ENCODE measurements around the gene PIGS.

The PIGS gene

GRCh38 chr17:28598389-28598788, 27.1 kb upstream of the PIGS start:
- peak overlapping the region; percentile 19 for H2AFZ ChIP-seq (ENCODE audit: low read depth, low read length)
- H3K4me2 ChIP-seq (ENCODE audit: low read length, poor library complexity, severe bottlenecking) = peak overlapping the region; percentile 99
- peaks cover 0 to under 1% of the 10 kb centered on the region in 2 experiments for H3K36me3 ChIP-seq (ENCODE audit: control insufficient read depth in 1 of 2, insufficient read depth in 2 of 2, low read depth in 1 of 2, low read length in 2 of 2)
- H3K9ac ChIP-seq (ENCODE audit: low read length) = peak overlapping the region; percentile 97
- no peak overlapping the region for H3K14ac ChIP-seq (ENCODE audit: low read length in 2 of 2)
- H2AK5ac ChIP-seq (ENCODE audit: low read length, severe bottlenecking) = no peak overlapping the region
- H3K18ac ChIP-seq (ENCODE audit: low read depth in 1 of 2, low read length in 2 of 2) = no peak overlapping the region
- H3K4ac ChIP-seq (ENCODE audit: low read depth in 1 of 2, low read length in 2 of 2) = peak overlapping the region in 1 of 2 experiments; percentile 51
- H3K4me3 ChIP-seq (ENCODE audit: insufficient read depth in 1 of 2, low read depth in 1 of 2, low read length in 2 of 2) = peak overlapping the region; percentile 61 to 95
- no peaks in the 10 kb centered on the region for H3K9me3 ChIP-seq (ENCODE audit: control insufficient read depth, low read length)
- H4K91ac ChIP-seq (ENCODE audit: low read length) = no peak overlapping the region
- H2BK120ac ChIP-seq (ENCODE audit: low read depth, low read length) = no peak overlapping the region
- H2BK15ac ChIP-seq (ENCODE audit: low read depth, poor library complexity, severe bottlenecking) = no peak overlapping the region
- H3K23ac ChIP-seq (ENCODE audit: low read length in 2 of 2) = no peak overlapping the region
- H2BK5ac ChIP-seq (ENCODE audit: low read depth, low read length, poor library complexity, severe bottlenecking) = no peak overlapping the region
- WGBS = 4% methylated on average over 16 of the region's 17 CpGs
- peaks cover 10% of the 10 kb centered on the region for H3K4me1 ChIP-seq (ENCODE audit: control insufficient read depth, insufficient read depth, low read depth, low read length)
- DNase-seq = no peak
- H2BK12ac ChIP-seq (ENCODE audit: low read length in 2 of 2) = no peak overlapping the region
- H3K27me3 ChIP-seq (ENCODE audit: control insufficient read depth in 1 of 2, insufficient read depth in 1 of 2, low read length in 2 of 2) = no peaks in the 10 kb centered on the region
- H3K79me1 ChIP-seq (replicated peaks; ENCODE audit: low read length, poor library complexity, severe bottlenecking) = peaks cover 4% of the 10 kb centered on the region
- no peak overlapping the region for H3K27ac ChIP-seq (ENCODE audit: low read length, poor library complexity, severe bottlenecking)
- H4K8ac ChIP-seq (ENCODE audit: low read length) = peak overlapping the region; percentile 63

GRCh38 chr17:28597606-28598383, 26.5 kb upstream of the PIGS start:
- Histone ChIP-seq H2AK5ac (ENCODE audit: low read length, severe bottlenecking) (no peak overlapping the region), H2BK5ac (ENCODE audit: low read depth, low read length, poor library complexity, severe bottlenecking) (no peak overlapping the region), H3K18ac (ENCODE audit: low read depth in 1 of 2, low read length in 2 of 2) (no peak overlapping the region), H3K4me2 (ENCODE audit: low read length, poor library complexity, severe bottlenecking) (peak overlapping the region; percentile 99), H2BK15ac (ENCODE audit: low read depth, poor library complexity, severe bottlenecking) (no peak overlapping the region), H3K27me3 (ENCODE audit: control insufficient read depth in 1 of 2, insufficient read depth in 1 of 2, low read length in 2 of 2) (no peaks in the 10 kb centered on the region), H3K9ac (ENCODE audit: low read length) (peak overlapping the region; percentile 97), H2BK12ac (ENCODE audit: low read length in 2 of 2) (no peak overlapping the region), H3K9me3 (ENCODE audit: control insufficient read depth, low read length) (no peaks in the 10 kb centered on the region), H4K91ac (ENCODE audit: low read length) (no peak overlapping the region), H3K27ac (ENCODE audit: low read length, poor library complexity, severe bottlenecking) (no peak overlapping the region), H3K4ac (ENCODE audit: low read depth in 1 of 2, low read length in 2 of 2) (no peak overlapping the region), H3K4me1 (ENCODE audit: control insufficient read depth, insufficient read depth, low read depth, low read length) (peaks cover 10% of the 10 kb centered on the region), H4K8ac (ENCODE audit: low read length) (no peak overlapping the region), H3K79me1 (replicated peaks; ENCODE audit: low read length, poor library complexity, severe bottlenecking) (peaks cover 6% of the 10 kb centered on the region), H3K36me3 (ENCODE audit: control insufficient read depth in 1 of 2, insufficient read depth in 2 of 2, low read depth in 1 of 2, low read length in 2 of 2) (peaks cover 0 to 7% of the 10 kb centered on the region in 2 experiments), H2AFZ (ENCODE audit: low read depth, low read length) (no peak overlapping the region), H2BK120ac (ENCODE audit: low read depth, low read length) (no peak overlapping the region), H3K23ac (ENCODE audit: low read length in 2 of 2) (no peak overlapping the region), H3K14ac (ENCODE audit: low read length in 2 of 2) (no peak overlapping the region), H3K4me3 (ENCODE audit: insufficient read depth in 1 of 2, low read depth in 1 of 2, low read length in 2 of 2) (peak overlapping the region in 1 of 2 experiments; percentile 95)
- no peak for DNase-seq
- WGBS = no CpG with 5 or more reads among the region's 5 CpGs

- no peak overlapping the region for H2BK12ac ChIP-seq (ENCODE audit: low read length in 2 of 2)
- H3K27me3 ChIP-seq (ENCODE audit: control insufficient read depth in 1 of 2, insufficient read depth in 1 of 2, low read length in 2 of 2) = no peaks in the 10 kb centered on the region
- 98% methylated on average over 4 of the region's 4 CpGs for WGBS
- no peak for DNase-seq
- H4K91ac ChIP-seq (ENCODE audit: low read length) = no peak overlapping the region
- peaks cover 22% of the 10 kb centered on the region for H3K79me1 ChIP-seq (replicated peaks; ENCODE audit: low read length, poor library complexity, severe bottlenecking)
- H2AFZ ChIP-seq (ENCODE audit: low read depth, low read length) = no peak overlapping the region
- H3K18ac ChIP-seq (ENCODE audit: low read depth in 1 of 2, low read length in 2 of 2) = no peak overlapping the region
- peaks cover 1% of the 10 kb centered on the region for H3K4me1 ChIP-seq (ENCODE audit: control insufficient read depth, insufficient read depth, low read depth, low read length)
- H2AK5ac ChIP-seq (ENCODE audit: low read length, severe bottlenecking) = no peak overlapping the region
- no peak overlapping the region for H3K9ac ChIP-seq (ENCODE audit: low read length)
- no peak overlapping the region for H3K4me2 ChIP-seq (ENCODE audit: low read length, poor library complexity, severe bottlenecking)
- H3K4ac ChIP-seq (ENCODE audit: low read depth in 1 of 2, low read length in 2 of 2) = no peak overlapping the region
- no peak overlapping the region for H3K23ac ChIP-seq (ENCODE audit: low read length in 2 of 2)
- no peak overlapping the region for H2BK15ac ChIP-seq (ENCODE audit: low read depth, poor library complexity, severe bottlenecking)
- H3K36me3 ChIP-seq (ENCODE audit: control insufficient read depth in 1 of 2, insufficient read depth in 2 of 2, low read depth in 1 of 2, low read length in 2 of 2) = peaks cover 19 to 32% of the 10 kb centered on the region in 2 experiments
- no peak overlapping the region for H3K14ac ChIP-seq (ENCODE audit: low read length in 2 of 2)
- no peak overlapping the region for H2BK120ac ChIP-seq (ENCODE audit: low read depth, low read length)
- no peak overlapping the region for H3K4me3 ChIP-seq (ENCODE audit: insufficient read depth in 1 of 2, low read depth in 1 of 2, low read length in 2 of 2)
- H3K27ac ChIP-seq (ENCODE audit: low read length, poor library complexity, severe bottlenecking) = no peak overlapping the region
- H3K9me3 ChIP-seq (ENCODE audit: control insufficient read depth, low read length) = no peaks in the 10 kb centered on the region
- no peak overlapping the region for H2BK5ac ChIP-seq (ENCODE audit: low read depth, low read length, poor library complexity, severe bottlenecking)
- no peak overlapping the region for H4K8ac ChIP-seq (ENCODE audit: low read length)
Measured at GRCh38 chr17:28592260-28592659, 20.9 kb upstream of the PIGS start.

- H2BK12ac ChIP-seq (ENCODE audit: low read length in 2 of 2) = no peak overlapping the region
- no peak overlapping the region for H2BK120ac ChIP-seq (ENCODE audit: low read depth, low read length)
- no peak overlapping the region for H2AK5ac ChIP-seq (ENCODE audit: low read length, severe bottlenecking)
- no peak overlapping the region for H2AFZ ChIP-seq (ENCODE audit: low read depth, low read length)
- no peak overlapping the region for H4K91ac ChIP-seq (ENCODE audit: low read length)
- no peak for DNase-seq
- H3K9ac ChIP-seq (ENCODE audit: low read length) = no peak overlapping the region
- H3K4me2 ChIP-seq (ENCODE audit: low read length, poor library complexity, severe bottlenecking) = no peak overlapping the region
- H3K36me3 ChIP-seq (ENCODE audit: control insufficient read depth in 1 of 2, insufficient read depth in 2 of 2, low read depth in 1 of 2, low read length in 2 of 2) = peaks cover 28 to 56% of the 10 kb centered on the region in 2 experiments
- H3K4ac ChIP-seq (ENCODE audit: low read depth in 1 of 2, low read length in 2 of 2) = no peak overlapping the region
- H2BK5ac ChIP-seq (ENCODE audit: low read depth, low read length, poor library complexity, severe bottlenecking) = no peak overlapping the region
- no peak overlapping the region for H3K4me3 ChIP-seq (ENCODE audit: insufficient read depth in 1 of 2, low read depth in 1 of 2, low read length in 2 of 2)
- WGBS = 93% methylated on average over 3 of the region's 3 CpGs
- H3K27me3 ChIP-seq (ENCODE audit: control insufficient read depth in 1 of 2, insufficient read depth in 1 of 2, low read length in 2 of 2) = no peaks in the 10 kb centered on the region
- no peak overlapping the region for H3K14ac ChIP-seq (ENCODE audit: low read length in 2 of 2)
- peaks cover 1% of the 10 kb centered on the region for H3K4me1 ChIP-seq (ENCODE audit: control insufficient read depth, insufficient read depth, low read depth, low read length)
- H4K8ac ChIP-seq (ENCODE audit: low read length) = no peak overlapping the region
- no peak overlapping the region for H3K27ac ChIP-seq (ENCODE audit: low read length, poor library complexity, severe bottlenecking)
- H3K9me3 ChIP-seq (ENCODE audit: control insufficient read depth, low read length) = no peaks in the 10 kb centered on the region
- H3K23ac ChIP-seq (ENCODE audit: low read length in 2 of 2) = no peak overlapping the region
- no peak overlapping the region for H2BK15ac ChIP-seq (ENCODE audit: low read depth, poor library complexity, severe bottlenecking)
- H3K18ac ChIP-seq (ENCODE audit: low read depth in 1 of 2, low read length in 2 of 2) = no peak overlapping the region
- H3K79me1 ChIP-seq (replicated peaks; ENCODE audit: low read length, poor library complexity, severe bottlenecking) = peaks cover 11% of the 10 kb centered on the region
Measured at GRCh38 chr17:28585851-28586250, 14.5 kb upstream of the PIGS start.

All from mesenchymal stem cell (in vitro differentiated cells and primary cell).